ENCODE data around the gene TOMM5. TPM values are rescaled to one million over a fixed set of nuclear protein-coding genes. Genes with fewer than 3 reads are reported as not detected.

The TOMM5 gene
- polyA plus RNA-seq, 1 donor from 2014 or later, result 262 TPM

GRCh38 chr9:37625036-37625757 lies 32.8 kb upstream of the TOMM5 start:
- H3K9me2 ChIP-seq (ENCODE audit: insufficient read depth, low read length), result no peaks in the 10 kb centered on the region
- H3K27ac ChIP-seq (ENCODE audit: low read length), result no peak overlapping the region
- H3K27me3 ChIP-seq (ENCODE audit: insufficient read depth, low read depth, low read length), result no peaks in the 10 kb centered on the region
- H3K79me2 ChIP-seq (replicated peaks; ENCODE audit: insufficient read depth, low read length), result no peaks in the 10 kb centered on the region
- no peaks in the 10 kb centered on the region for H3F3A ChIP-seq (ENCODE audit: insufficient read depth, low read length, poor library complexity, severe bottlenecking)
- H2AFZ ChIP-seq (ENCODE audit: low read depth, low read length), result no peak overlapping the region
- no peaks in the 10 kb centered on the region for H3K36me3 ChIP-seq (ENCODE audit: insufficient read depth, low read length)
- TF ChIP-seq POLR2AphosphoS5 (IDR thresholded peaks at IDR 0.05), result no peak
- no peak for TF ChIP-seq SMC3 (conservative IDR thresholded peaks at IDR 0.05; ENCODE audit: poor library complexity)
- TF ChIP-seq RAD21 (conservative IDR thresholded peaks at IDR 0.05), result no peak
- TF ChIP-seq REST (IDR thresholded peaks at IDR 0.05; ENCODE audit: borderline replicate concordance), result no peak
- TF ChIP-seq EP300 (conservative IDR thresholded peaks at IDR 0.05; ENCODE audit: poor library complexity, severe bottlenecking), result no peak
- no peak for TF ChIP-seq CTCF (IDR thresholded peaks at IDR 0.05; ENCODE audit: poor library complexity, severe bottlenecking)
- no peak for TF ChIP-seq EZH2 (IDR thresholded peaks at IDR 0.05; ENCODE audit: borderline replicate concordance, insufficient read depth, low read length, poor library complexity, severe bottlenecking)
- TF ChIP-seq MXI1 (conservative IDR thresholded peaks at IDR 0.05; ENCODE audit: poor library complexity, severe bottlenecking), result no peak
- TF ChIP-seq TAF1 (IDR thresholded peaks at IDR 0.05; ENCODE audit: low read depth), result no peak
- H3K9me3 ChIP-seq (ENCODE audit: low read length), result no peaks in the 10 kb centered on the region
- no peaks in the 10 kb centered on the region for H4K20me1 ChIP-seq (ENCODE audit: insufficient read depth)
- no peak overlapping the region for H3K9ac ChIP-seq (ENCODE audit: low read length)
- H3K4me2 ChIP-seq (ENCODE audit: low read length), result no peak overlapping the region
- H3K4me3 ChIP-seq (ENCODE audit: low read length), result no peak overlapping the region

GRCh38 chr9:37624073-37624472 lies 31.7 kb upstream of the TOMM5 start:
- Histone ChIP-seq H3K9ac (ENCODE audit: low read length) (no peak overlapping the region), H3K27ac (ENCODE audit: low read length) (no peak overlapping the region), H3K79me2 (replicated peaks; ENCODE audit: insufficient read depth, low read length) (no peaks in the 10 kb centered on the region), H3K4me3 (ENCODE audit: low read length) (no peak overlapping the region), H2AFZ (ENCODE audit: low read depth, low read length) (no peak overlapping the region), H3K9me3 (ENCODE audit: low read length) (no peaks in the 10 kb centered on the region), H3K4me2 (ENCODE audit: low read length) (no peak overlapping the region), H3K27me3 (ENCODE audit: insufficient read depth, low read depth, low read length) (no peaks in the 10 kb centered on the region), H3K9me2 (ENCODE audit: insufficient read depth, low read length) (no peaks in the 10 kb centered on the region), H4K20me1 (ENCODE audit: insufficient read depth) (no peaks in the 10 kb centered on the region), H3F3A (ENCODE audit: insufficient read depth, low read length, poor library complexity, severe bottlenecking) (no peaks in the 10 kb centered on the region), H3K36me3 (ENCODE audit: insufficient read depth, low read length) (no peaks in the 10 kb centered on the region)
- TF ChIP-seq POLR2AphosphoS5 (IDR thresholded peaks at IDR 0.05) (no peak), EP300 (conservative IDR thresholded peaks at IDR 0.05; ENCODE audit: poor library complexity, severe bottlenecking) (no peak), MXI1 (conservative IDR thresholded peaks at IDR 0.05; ENCODE audit: poor library complexity, severe bottlenecking) (no peak), TAF1 (IDR thresholded peaks at IDR 0.05; ENCODE audit: low read depth) (no peak), SMC3 (conservative IDR thresholded peaks at IDR 0.05; ENCODE audit: poor library complexity) (no peak), CTCF (IDR thresholded peaks at IDR 0.05; ENCODE audit: poor library complexity, severe bottlenecking) (no peak), REST (IDR thresholded peaks at IDR 0.05; ENCODE audit: borderline replicate concordance) (no peak), EZH2 (IDR thresholded peaks at IDR 0.05; ENCODE audit: borderline replicate concordance, insufficient read depth, low read length, poor library complexity, severe bottlenecking) (no peak)

Data from neural cell (in vitro differentiated cells).